GM21390 (cell line): ENCODE data around the gene LAMA5.

Experiments used
- ATAC-seq: cut with Tn5 transposase; IDR thresholded peaks from one replicate; pipeline ENCODE4 v1.9.1; 2021; ENCODE audit not compliant: unreplicated experiment

The LAMA5 gene

GRCh38 chr20:62372042-62372993 lies 5.2 kb upstream of the LAMA5 start:
- no peak for ATAC-seq

- no peak for ATAC-seq
These were observed 4.5 kb upstream of the LAMA5 start for GRCh38 chr20:62371588-62372041.

- ATAC-seq = no peak
These were observed 3.9 kb upstream of the LAMA5 start for GRCh38 chr20:62370807-62371587.

GRCh38 chr20:62370115-62370806 lies 3.1 kb upstream of the LAMA5 start:
- ATAC-seq = no peak

- no peak for ATAC-seq
These were observed 2.7 kb upstream of the LAMA5 start for GRCh38 chr20:62369815-62370114.

GRCh38 chr20:62368976-62369814 lies 2.1 kb upstream of the LAMA5 start:
- ATAC-seq = no peak

GRCh38 chr20:62368392-62368975 lies 1.4 kb upstream of the LAMA5 start:
- ATAC-seq = no peak

GRCh38 chr20:62367633-62368391 lies 700 bp upstream of the LAMA5 start:
- ATAC-seq = no peak

GRCh38 chr20:62366370-62367135 lies 559 bp downstream of the LAMA5 start:
- ATAC-seq = no peak

GRCh38 chr20:62365814-62366369 lies 1.2 kb downstream of the LAMA5 start:
- ATAC-seq = no peak

GRCh38 chr20:62364911-62365736 lies 2.0 kb downstream of the LAMA5 start:
- ATAC-seq = no peak

GRCh38 chr20:62363920-62364851 lies 2.9 kb downstream of the LAMA5 start:
- ATAC-seq = no peak

- no peak for ATAC-seq
These were observed 3.9 kb downstream of the LAMA5 start for GRCh38 chr20:62362991-62363919.

GRCh38 chr20:62362590-62362940 lies 4.5 kb downstream of the LAMA5 start:
- no peak for ATAC-seq

- no peak for ATAC-seq
These were observed 5.1 kb downstream of the LAMA5 start for GRCh38 chr20:62361799-62362589.
